Measurements from ENCODE around the gene SH3GL1.
"Not testable (repeated sequence)": the region's sequence is repeated elsewhere in the genome, so short reads cannot be mapped to it uniquely, and the experiment has no call there.

The SH3GL1 gene

GRCh38 chr19:4354897-4355296, 45.5 kb downstream of the SH3GL1 start:
- DNase-seq (ENCODE audit: low read depth), result no peak
- TF ChIP-seq CTCF (conservative IDR thresholded peaks at IDR 0.05; ENCODE audit: low read length), result no peak

GRCh38 chr19:4354282-4354681, 46.1 kb downstream of the SH3GL1 start:
- H3K4me3 ChIP-seq (ENCODE audit: low read length), result no peak overlapping the region
- no peak for DNase-seq (ENCODE audit: low read depth)
- no peak for TF ChIP-seq CTCF (conservative IDR thresholded peaks at IDR 0.05; ENCODE audit: low read length)

More at GRCh38 chr19:4354897-4355296, 45.5 kb downstream of the SH3GL1 start:
- no peak overlapping the region for H3K4me3 ChIP-seq (ENCODE audit: low read length)

- peak; percentile 64 for DNase-seq (ENCODE audit: low read depth)
Measured at GRCh38 chr19:4352701-4353121, 47.6 kb downstream of the SH3GL1 start.

GRCh38 chr19:4350726-4351125, 49.6 kb downstream of the SH3GL1 start:
- no peak for TF ChIP-seq CTCF (conservative IDR thresholded peaks at IDR 0.05; ENCODE audit: low read length)
- H3K4me3 ChIP-seq (ENCODE audit: low read length), result no peak overlapping the region
- DNase-seq (ENCODE audit: low read depth), result no peak

More at GRCh38 chr19:4352701-4353121, 47.6 kb downstream of the SH3GL1 start:
- TF ChIP-seq CTCF (conservative IDR thresholded peaks at IDR 0.05; ENCODE audit: low read length), result peak; percentile 77
- H3K4me3 ChIP-seq (ENCODE audit: low read length), result no peak overlapping the region

GRCh38 chr19:4350111-4350510, 50.2 kb downstream of the SH3GL1 start:
- H3K4me3 ChIP-seq (ENCODE audit: low read length), result no peak overlapping the region
- TF ChIP-seq CTCF (conservative IDR thresholded peaks at IDR 0.05; ENCODE audit: low read length), result no peak
- no peak for DNase-seq (ENCODE audit: low read depth)

- not testable (repeated sequence) for DNase-seq (ENCODE audit: low read depth); H3K4me3 ChIP-seq (ENCODE audit: low read length)
Measured at GRCh38 chr19:4349225-4349624, 51.1 kb downstream of the SH3GL1 start.

GRCh38 chr19:4347521-4347920, 52.8 kb downstream of the SH3GL1 start:
- H3K4me3 ChIP-seq (ENCODE audit: low read length), result no peak overlapping the region
- TF ChIP-seq CTCF (conservative IDR thresholded peaks at IDR 0.05; ENCODE audit: low read length), result no peak
- no peak for DNase-seq (ENCODE audit: low read depth)

- DNase-seq (ENCODE audit: low read depth), result no peak
- no peak for TF ChIP-seq CTCF (conservative IDR thresholded peaks at IDR 0.05; ENCODE audit: low read length)
- H3K4me3 ChIP-seq (ENCODE audit: low read length), result no peak overlapping the region
Measured at GRCh38 chr19:4346020-4346383, 54.3 kb downstream of the SH3GL1 start.
